OCI-LY7 (cell line): ENCODE results near the gene TCEANC2.

ENCODE experiments used
- CTCF ChIP-seq: fragments of 200-600 bp; sonication (generic); conservative IDR thresholded peaks from 2 replicates; pipeline ENCODE4 v1.5.1; 2014; ENCODE audit warnings: mild to moderate bottlenecking, antibody characterized with exemption, low read length, moderate library complexity, mixed read lengths
- EZH2phosphoT487 ChIP-seq: fragments of 200-600 bp; sonication (generic); IDR thresholded peaks from 2 replicates; pipeline ENCODE4 v1.6.1; 2018; ENCODE audit warnings: low read depth, borderline replicate concordance, mild to moderate bottlenecking, mixed run types, antibody characterized with exemption, low read length, moderate library complexity, mixed read lengths

DNA sequence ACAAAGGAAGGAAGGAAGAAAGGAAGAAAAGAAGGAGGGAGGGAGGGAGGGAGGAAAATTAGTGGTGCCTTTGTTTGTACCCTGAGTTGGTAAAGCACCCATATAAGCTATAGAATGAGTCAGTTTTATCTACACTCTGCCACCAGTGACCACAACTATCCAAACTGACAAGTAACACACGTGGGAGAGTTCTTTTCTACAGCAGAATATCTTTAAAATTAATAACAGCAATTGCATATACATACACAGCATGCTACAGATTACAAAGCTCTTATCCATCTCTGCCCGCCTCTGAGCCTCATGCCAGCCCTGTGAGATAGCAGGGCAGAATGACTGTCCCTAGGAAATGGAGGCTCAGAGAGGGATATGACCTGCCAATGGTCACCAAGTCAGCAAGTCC lies 79.1 kb downstream of the TCEANC2 start:
- TF ChIP-seq CTCF: no peak
- TF ChIP-seq EZH2phosphoT487: no peak
